Activated CD8-positive, alpha-beta memory T cell treated with anti-CD3 and anti-CD28 coated beads for 24 hours (primary cell): ENCODE data around the gene DGKH.
A peak's percentile ranks its signal among the peaks of the same experiment; 100 is the strongest.

Experiments used
- DNase-seq: peaks from one replicate; pipeline ENCODE4 v3.0.0-alpha.2; 2020

Gene DGKH

GRCh38 chr13:42239161-42239560 is 190.7 kb downstream of the DGKH start:
- DNase-seq, result no peak

- no peak for DNase-seq
These were observed 191.2 kb downstream of the DGKH start for GRCh38 chr13:42239644-42240043.

GRCh38 chr13:42246541-42246940 is 198.1 kb downstream of the DGKH start:
- no peak for DNase-seq

DNA sequence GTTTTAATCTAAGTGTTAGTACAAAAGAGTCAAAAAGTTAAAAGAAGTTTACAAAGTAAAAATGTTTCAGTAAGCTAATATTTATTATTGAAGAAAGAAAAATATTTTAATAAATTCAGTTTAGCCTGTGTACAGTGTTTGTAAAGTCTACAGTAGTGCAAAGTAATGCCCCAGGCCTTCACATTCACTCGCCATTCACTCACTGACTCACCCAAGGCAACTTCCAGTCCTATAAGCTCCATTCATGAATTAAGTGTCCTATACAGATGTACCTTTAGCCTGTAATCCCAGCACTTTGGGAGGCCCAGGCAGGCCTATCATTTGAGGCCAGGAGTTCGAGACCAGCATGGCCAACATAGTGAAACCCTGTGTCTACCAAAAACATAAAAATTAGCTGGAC is 199.4 kb downstream of the DGKH start:
- no peak for DNase-seq

GRCh38 chr13:42255886-42256285 is 207.4 kb downstream of the DGKH start:
- DNase-seq, result no peak

DNA sequence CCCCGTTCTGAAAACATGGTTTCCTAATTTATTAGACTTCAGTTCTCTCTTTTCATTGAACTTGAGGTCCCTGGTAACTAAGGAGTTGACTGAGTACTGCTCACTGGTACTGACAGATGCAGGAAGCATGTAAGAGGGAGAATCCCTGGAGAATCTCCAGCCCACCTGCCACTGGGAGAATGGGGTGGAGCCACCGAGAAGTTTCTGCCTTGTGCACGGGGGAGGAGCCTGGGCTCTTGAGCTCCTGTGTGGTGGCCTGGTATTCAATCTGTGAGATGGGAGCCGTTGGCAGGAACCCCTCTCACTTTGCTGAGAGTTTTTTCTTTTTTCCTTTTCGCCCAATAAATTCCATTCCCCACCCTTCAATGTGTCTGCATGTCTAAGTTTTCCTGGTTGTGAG is 210.3 kb downstream of the DGKH start:
- no peak for DNase-seq

DNA sequence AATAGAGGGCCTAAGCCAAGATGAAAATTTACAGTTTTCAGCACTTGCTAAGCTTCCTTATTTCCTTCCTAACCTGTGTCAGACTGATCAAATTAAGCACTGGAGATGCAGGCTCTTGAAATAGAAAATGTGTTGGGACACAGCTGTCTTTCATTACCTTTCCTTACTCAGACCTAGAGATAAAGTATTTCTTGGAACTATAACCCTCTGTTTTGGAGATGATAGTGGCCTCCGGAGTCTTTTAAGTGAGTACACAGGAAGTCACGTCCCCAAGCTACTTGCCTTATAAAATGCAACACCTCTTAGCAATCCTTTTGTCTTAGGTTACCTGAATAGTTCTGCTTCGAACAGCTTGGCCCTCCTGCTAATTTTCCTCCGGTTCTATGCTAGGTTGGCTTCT is 211.1 kb downstream of the DGKH start:
- no peak for DNase-seq

GRCh38 chr13:42260903-42261654 is 212.6 kb downstream of the DGKH start:
- no peak for DNase-seq

- DNase-seq, result no peak
These were observed 218.0 kb downstream of the DGKH start for GRCh38 chr13:42266473-42266872.

GRCh38 chr13:42270160-42270856 is 221.9 kb downstream of the DGKH start:
- no peak for DNase-seq

GRCh38 chr13:42270857-42271215 is 222.4 kb downstream of the DGKH start:
- no peak for DNase-seq

- peak; percentile 94 for DNase-seq
These were observed 223.1 kb downstream of the DGKH start for GRCh38 chr13:42271337-42272114.

- DNase-seq, result peak; percentile 84
These were observed 223.8 kb downstream of the DGKH start, which contains the start of gene AKAP11 for GRCh38 chr13:42272115-42272803. Gene AKAP11 (plus strand): TSS chr13:42272152. CDS start chr13:42286349, 14,197 bp downstream.

- no peak for DNase-seq
These were observed 224.3 kb downstream of the DGKH start for GRCh38 chr13:42272804-42273175.

DNA sequence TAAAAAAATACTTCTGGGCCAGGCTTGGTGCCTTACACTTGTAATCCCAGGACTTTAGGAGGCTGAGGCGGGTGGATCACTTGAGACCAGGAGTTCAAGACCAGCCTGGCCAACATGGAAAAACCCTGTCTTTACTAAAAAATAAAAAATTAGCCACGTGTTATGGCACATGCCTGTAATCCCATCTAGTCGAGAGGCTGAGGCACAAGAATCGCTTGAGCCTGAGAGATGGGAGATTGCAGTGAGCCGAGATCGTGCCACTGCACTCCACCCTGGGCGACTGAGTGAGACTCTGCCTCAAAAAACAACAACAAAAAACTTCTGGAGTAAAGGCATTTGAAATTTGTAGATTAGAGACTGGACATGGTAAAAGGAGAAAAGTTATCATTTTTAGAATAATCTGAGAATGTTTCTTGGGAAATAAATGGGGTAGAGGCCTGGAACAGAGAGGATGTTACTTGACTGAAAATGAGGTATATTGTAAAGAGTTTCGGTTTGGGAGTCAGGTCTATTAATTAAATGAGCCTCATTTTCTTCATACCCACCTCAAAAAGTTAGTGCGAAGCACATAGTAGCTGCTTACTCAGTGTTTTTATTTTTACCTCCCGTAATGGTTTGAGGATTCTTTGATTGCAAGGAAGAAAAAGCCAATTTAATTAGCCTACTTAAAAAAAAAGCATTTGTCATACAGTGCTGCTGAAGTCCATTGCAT is 226.1 kb downstream of the DGKH start:
- DNase-seq, result no peak

GRCh38 chr13:42275098-42275471 is 226.6 kb downstream of the DGKH start:
- no peak for DNase-seq

- no peak for DNase-seq
These were observed 227.1 kb downstream of the DGKH start for GRCh38 chr13:42275506-42275905.

DNA sequence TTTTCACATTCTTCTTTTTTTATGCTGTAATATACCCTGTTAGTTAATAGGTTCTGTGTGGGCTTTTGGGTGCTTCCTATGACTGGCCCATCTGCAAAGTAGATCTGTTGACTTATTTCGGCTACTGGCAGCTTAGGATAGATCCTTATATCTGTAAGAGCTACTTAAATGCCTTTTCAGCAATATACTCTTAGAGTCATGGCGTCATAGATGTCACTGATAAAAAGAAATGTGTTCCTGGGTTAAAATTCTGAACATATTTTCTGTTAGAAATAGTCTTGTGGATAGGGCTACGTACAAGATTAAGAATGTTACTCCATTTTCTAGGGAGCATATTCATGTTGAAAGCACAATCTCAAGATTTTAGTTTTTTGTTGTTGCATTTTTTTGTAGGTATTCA is 228.2 kb downstream of the DGKH start:
- DNase-seq, result no peak

- no peak for DNase-seq
These were observed 229.3 kb downstream of the DGKH start for GRCh38 chr13:42277618-42278276.

- no peak for DNase-seq
These were observed 230.6 kb downstream of the DGKH start for GRCh38 chr13:42279080-42279479.

DNA sequence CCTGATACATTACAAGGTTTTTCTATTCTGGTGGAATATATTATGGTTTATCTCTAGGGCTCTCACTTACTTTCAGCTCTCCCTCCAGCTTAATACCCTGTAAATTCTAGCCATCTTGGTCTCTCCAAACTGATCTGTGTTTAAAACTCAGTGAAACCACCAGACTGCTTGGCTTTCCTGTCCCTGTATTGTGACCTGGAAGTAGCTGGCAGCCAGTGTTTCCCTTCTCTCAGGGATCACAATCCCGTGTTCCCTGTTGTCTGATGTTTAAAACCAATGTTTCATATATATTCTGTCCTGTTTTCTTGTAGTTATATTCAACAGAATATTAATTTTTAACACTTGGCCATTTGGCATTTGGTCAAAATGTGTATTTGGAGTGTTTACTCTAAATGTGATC is 231.5 kb downstream of the DGKH start:
- DNase-seq, result no peak

DNA sequence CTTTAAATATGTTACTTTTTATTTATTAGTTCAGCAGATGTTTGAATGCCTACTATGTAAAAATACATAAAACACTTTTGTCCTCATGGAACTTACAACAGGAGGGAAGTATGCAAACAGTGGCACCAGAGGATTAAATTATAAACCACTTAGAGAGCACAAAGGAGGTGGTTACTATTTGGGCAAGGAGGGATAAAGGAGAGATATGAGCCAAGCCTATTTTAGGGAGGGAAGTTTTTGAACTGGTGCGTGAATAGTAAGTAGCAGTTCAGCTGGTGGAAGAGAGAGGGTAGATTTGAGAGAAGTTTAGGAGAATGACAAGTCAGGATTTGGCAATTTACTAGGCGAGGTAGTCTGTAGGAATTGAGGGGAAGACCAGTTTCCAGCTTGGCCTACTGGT is 232.1 kb downstream of the DGKH start:
- no peak for DNase-seq
